GM21367 (cell line): Measurements from ENCODE around the gene KMT2A.
"Not testable (repeated sequence)": the region's sequence is repeated elsewhere in the genome, so short reads cannot be mapped to it uniquely, and the experiment has no call there.

Experiments used
- ATAC-seq: cut with Tn5 transposase; IDR thresholded peaks from one replicate; pipeline ENCODE4 v1.9.1; 2021; ENCODE audit not compliant: unreplicated experiment

KMT2A gene

GRCh38 chr11:118532091-118532490 is 95.8 kb downstream of the KMT2A start:
- ATAC-seq, result no peak

GRCh38 chr11:118532852-118533768 is 96.8 kb downstream of the KMT2A start:
- no peak for ATAC-seq

- no peak for ATAC-seq
Observed at GRCh38 chr11:118533769-118534729, 97.8 kb downstream of the KMT2A start.

- ATAC-seq, result no peak
Observed at GRCh38 chr11:118535261-118535660, 99.0 kb downstream of the KMT2A start.

GRCh38 chr11:118536726-118537125 is 100.4 kb downstream of the KMT2A start:
- ATAC-seq, result no peak

GRCh38 chr11:118537409-118537980 is 101.2 kb downstream of the KMT2A start:
- no peak for ATAC-seq

- no peak for ATAC-seq
Observed at GRCh38 chr11:118544010-118544646, 107.8 kb downstream of the KMT2A start.

- no peak for ATAC-seq
Observed at GRCh38 chr11:118544647-118545010, 108.3 kb downstream of the KMT2A start.

GRCh38 chr11:118545533-118545932 is 109.2 kb downstream of the KMT2A start:
- no peak for ATAC-seq

- no peak for ATAC-seq
Observed at GRCh38 chr11:118547132-118547531, 110.8 kb downstream of the KMT2A start.

GRCh38 chr11:118552341-118552740 is 116.0 kb downstream of the KMT2A start:
- ATAC-seq, result no peak

- ATAC-seq, result no peak
Observed at GRCh38 chr11:118560806-118561205, 124.5 kb downstream of the KMT2A start.

- ATAC-seq, result no peak
Observed at GRCh38 chr11:118565051-118565450, 128.8 kb downstream of the KMT2A start.

- no peak for ATAC-seq
Observed at GRCh38 chr11:118569670-118570069, 133.4 kb downstream of the KMT2A start.

- no peak for ATAC-seq
Observed at GRCh38 chr11:118570787-118571186, 134.5 kb downstream of the KMT2A start.

- not testable (repeated sequence) for ATAC-seq
Observed at GRCh38 chr11:118571701-118572060, 135.4 kb downstream of the KMT2A start.

- peak; percentile 71 for ATAC-seq
Observed at GRCh38 chr11:118572061-118572980, 136.0 kb downstream of the KMT2A start, which contains the start of gene ARCN1. Gene ARCN1 (plus strand): TSS chr11:118572409. CDS start chr11:118572548, 139 bp downstream.

- ATAC-seq, result no peak
Observed at GRCh38 chr11:118572981-118573550, 136.8 kb downstream of the KMT2A start.

- no peak for ATAC-seq
Observed at GRCh38 chr11:118574636-118575035, 138.3 kb downstream of the KMT2A start.
